GM12878 (cell line): ENCODE measurements around the gene ADAR. TPM values are rescaled to one million over a fixed set of nuclear protein-coding genes. Genes with fewer than 3 reads are reported as not detected.

Source experiments
- BACH1 ChIP-seq: fragments of 450-650 bp; IDR thresholded peaks from 2 replicates; pipeline ENCODE4 v1.6.1; 2017; ENCODE audit warnings: mild to moderate bottlenecking, borderline replicate concordance
- BHLHE40 ChIP-seq, 2 experiments: fragments of 450-650 bp in 1 of 2; IDR thresholded peaks; 2 replicates each; pipeline ENCODE4 v1.6.1; 2011 to 2017; ENCODE audit warnings: low read depth in 2 of 2, borderline replicate concordance in 1 of 2, improper control_type of control experiment in 1 of 2, low read length in 1 of 2, mild to moderate bottlenecking in 1 of 2
- BRCA1 ChIP-seq: IDR thresholded peaks from 2 replicates; pipeline ENCODE4 v1.6.1; 2011; ENCODE audit warnings: low read depth, low read length, improper control_type of control experiment
- CBFB ChIP-seq: IDR thresholded peaks from 2 replicates; pipeline ENCODE4 v1.6.1; 2016; ENCODE audit warnings: antibody characterized with exemption, low read depth
- MAX ChIP-seq: IDR thresholded peaks from 2 replicates; pipeline ENCODE4 v1.6.1; 2012; ENCODE audit warnings: low read depth, low read length, improper control_type of control experiment
- MEF2A ChIP-seq: IDR thresholded peaks from 2 replicates; pipeline ENCODE4 v1.6.1; 2011; ENCODE audit warnings: low read depth, mild to moderate bottlenecking, low read length, moderate library complexity; ENCODE audit not compliant: insufficient read depth
- MEF2B ChIP-seq: fragments of 450-650 bp; IDR thresholded peaks from 2 replicates; pipeline ENCODE4 v1.6.1; 2018; ENCODE audit warnings: mild to moderate bottlenecking, moderate library complexity; ENCODE audit not compliant: partially characterized antibody, poor library complexity, severe bottlenecking
- MLLT1 ChIP-seq: fragments of 450-650 bp; IDR thresholded peaks from 2 replicates; pipeline ENCODE4 v1.6.1; 2016; ENCODE audit warnings: mild to moderate bottlenecking
- PAX5 ChIP-seq: IDR thresholded peaks from 2 replicates; pipeline ENCODE4 v1.6.1; 2011; ENCODE audit warnings: low read depth, low read length, borderline replicate concordance
- PAX8 ChIP-seq: fragments of 450-650 bp; IDR thresholded peaks from 2 replicates; pipeline ENCODE4 v1.6.1; 2017; ENCODE audit warnings: mild to moderate bottlenecking, moderate library complexity
- PBX3 ChIP-seq: IDR thresholded peaks from 2 replicates; pipeline ENCODE4 v1.6.1; 2011; ENCODE audit warnings: mild to moderate bottlenecking, low read depth, low read length, moderate library complexity; ENCODE audit not compliant: insufficient replicate concordance
- SMARCA5 ChIP-seq: fragments of 450-650 bp; IDR thresholded peaks from 2 replicates; pipeline ENCODE4 v1.6.1; 2017; ENCODE audit warnings: mild to moderate bottlenecking
- SP1 ChIP-seq: IDR thresholded peaks from one replicate; pipeline ENCODE4 v1.6.1; 2011; ENCODE audit warnings: low read depth, low read length
- SUPT20H ChIP-seq: IDR thresholded peaks from 2 replicates; pipeline ENCODE4 v1.6.1; 2011; ENCODE audit warnings: low read depth, mild to moderate bottlenecking, low read length, moderate library complexity, borderline replicate concordance; ENCODE audit not compliant: control insufficient read depth
- USF1 ChIP-seq: IDR thresholded peaks from 2 replicates; pipeline ENCODE4 v1.6.1; 2011; ENCODE audit warnings: borderline replicate concordance, low read depth, mild to moderate bottlenecking, moderate library complexity, mixed read lengths, low read length; ENCODE audit not compliant: insufficient read depth; ENCODE audit errors: extremely low read length
- WRNIP1 ChIP-seq: IDR thresholded peaks from 2 replicates; pipeline ENCODE4 v1.6.1; 2011; ENCODE audit warnings: low read depth, low read length, improper control_type of control experiment, borderline replicate concordance
- polyA plus RNA-seq, 11 experiments: library from polyadenylated mRNA; depleted of rRNA in 4 of 11; unstranded in 6 of 11; stranded (reverse) in 5 of 11; fragments of >200 nt; fragmentation: Nextera tagmentation in 4 of 11; fragmentation: Illumina TruSeq in 1 of 11; extraction: Ambion mirVana in 4 of 11; extraction: Trizol in 1 of 11; gene quantifications; 1 replicate in 1 of 11; 2 replicates in 10 of 11; pipeline versions ENCODE4 v1.2.1 to v1.2.3, GENCODE V29; 2011 to 2016; ENCODE audit warnings: inconsistent platforms in 2 of 11, missing spikeins in 2 of 11, low read depth in 1 of 11
- total RNA-seq, 4 experiments: library from RNA; depleted of rRNA in 3 of 4; stranded (reverse); fragments of >200 nt in 3 of 4; fragmentation: Illumina TruSeq in 1 of 4; extraction: Trizol in 1 of 4; gene quantifications; 2 replicates each; pipeline versions ENCODE4 v1.2.1 to v1.2.3, GENCODE V29; 2013 to 2021
- TF ChIP-seq, protein P1 (sequence below): fragments of 450-650 bp; IDR thresholded peaks from 2 replicates; pipeline ENCODE4 v1.6.1; 2016; ENCODE audit warnings: mild to moderate bottlenecking
- TF ChIP-seq, protein P2 (sequence below): fragments of 450-650 bp; IDR thresholded peaks from 2 replicates; pipeline ENCODE4 v1.6.1; 2017; ENCODE audit warnings: mild to moderate bottlenecking
- TF ChIP-seq, protein P3 (sequence below): IDR thresholded peaks from 2 replicates; pipeline ENCODE4 v1.6.1; 2011; ENCODE audit warnings: low read depth, mild to moderate bottlenecking, low read length, moderate library complexity, borderline replicate concordance; ENCODE audit errors: extremely low read depth

The ADAR gene
- total and polyA plus RNA-seq, 10 of the 15 experiments (the other 5 are each of a cell fraction or from before 2014, with no cell fraction given) = 55.5 to 413 (median 176) TPM

GRCh38 chr1:154608397-154609270 is 648 bp upstream of the ADAR start (continued):
- TF ChIP-seq PBX3 (no peak), SUPT20H (no peak), SMARCA5 (no peak), PAX5 (no peak), WRNIP1 (peak; percentile 71; the same call in 1 of the 2 replicates), MEF2A (no peak), MAX (no peak), BACH1 (0 out of 2 replicates have a peak, but pooled peaks have one; percentile 20), BHLHE40 (IDR thresholded peaks at IDR 0.05; ENCODE audit: borderline replicate concordance in 1 of 2, low read depth in 2 of 2, low read length in 1 of 2) (no peak), CBFB (0 out of 2 replicates have a peak, but pooled peaks have one; percentile 9), PAX8 (no peak), SP1 (no peak), USF1 (no peak), BRCA1 (no peak), MEF2B (no peak), MLLT1 (peak; percentile 89)
- TF ChIP-seq, protein P1, sequence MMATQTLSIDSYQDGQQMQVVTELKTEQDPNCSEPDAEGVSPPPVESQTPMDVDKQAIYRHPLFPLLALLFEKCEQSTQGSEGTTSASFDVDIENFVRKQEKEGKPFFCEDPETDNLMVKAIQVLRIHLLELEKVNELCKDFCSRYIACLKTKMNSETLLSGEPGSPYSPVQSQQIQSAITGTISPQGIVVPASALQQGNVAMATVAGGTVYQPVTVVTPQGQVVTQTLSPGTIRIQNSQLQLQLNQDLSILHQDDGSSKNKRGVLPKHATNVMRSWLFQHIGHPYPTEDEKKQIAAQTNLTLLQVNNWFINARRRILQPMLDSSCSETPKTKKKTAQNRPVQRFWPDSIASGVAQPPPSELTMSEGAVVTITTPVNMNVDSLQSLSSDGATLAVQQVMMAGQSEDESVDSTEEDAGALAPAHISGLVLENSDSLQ = peak; percentile 40; the same call in 1 of the 2 replicates
- TF ChIP-seq, protein P2, sequence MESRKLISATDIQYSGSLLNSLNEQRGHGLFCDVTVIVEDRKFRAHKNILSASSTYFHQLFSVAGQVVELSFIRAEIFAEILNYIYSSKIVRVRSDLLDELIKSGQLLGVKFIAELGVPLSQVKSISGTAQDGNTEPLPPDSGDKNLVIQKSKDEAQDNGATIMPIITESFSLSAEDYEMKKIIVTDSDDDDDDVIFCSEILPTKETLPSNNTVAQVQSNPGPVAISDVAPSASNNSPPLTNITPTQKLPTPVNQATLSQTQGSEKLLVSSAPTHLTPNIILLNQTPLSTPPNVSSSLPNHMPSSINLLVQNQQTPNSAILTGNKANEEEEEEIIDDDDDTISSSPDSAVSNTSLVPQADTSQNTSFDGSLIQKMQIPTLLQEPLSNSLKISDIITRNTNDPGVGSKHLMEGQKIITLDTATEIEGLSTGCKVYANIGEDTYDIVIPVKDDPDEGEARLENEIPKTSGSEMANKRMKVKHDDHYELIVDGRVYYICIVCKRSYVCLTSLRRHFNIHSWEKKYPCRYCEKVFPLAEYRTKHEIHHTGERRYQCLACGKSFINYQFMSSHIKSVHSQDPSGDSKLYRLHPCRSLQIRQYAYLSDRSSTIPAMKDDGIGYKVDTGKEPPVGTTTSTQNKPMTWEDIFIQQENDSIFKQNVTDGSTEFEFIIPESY = no peak
- TF ChIP-seq, protein P3, sequence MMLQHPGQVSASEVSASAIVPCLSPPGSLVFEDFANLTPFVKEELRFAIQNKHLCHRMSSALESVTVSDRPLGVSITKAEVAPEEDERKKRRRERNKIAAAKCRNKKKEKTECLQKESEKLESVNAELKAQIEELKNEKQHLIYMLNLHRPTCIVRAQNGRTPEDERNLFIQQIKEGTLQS = no peak
